Brain pericyte (primary cell): ENCODE results near the gene SPDYE2B.
"Not testable (repeated sequence)": the region's sequence is repeated elsewhere in the genome, so short reads cannot be mapped to it uniquely, and the experiment has no call there.

Experiments
- DNase-seq: peaks from one replicate; pipeline ENCODE4 v3.0.0-alpha.2; 2012; ENCODE audit warnings: low read depth, low spot score

Gene SPDYE2B

GRCh38 chr7:102643404-102643803 is 6.7 kb upstream of the SPDYE2B start:
- DNase-seq: not testable (repeated sequence)

DNA sequence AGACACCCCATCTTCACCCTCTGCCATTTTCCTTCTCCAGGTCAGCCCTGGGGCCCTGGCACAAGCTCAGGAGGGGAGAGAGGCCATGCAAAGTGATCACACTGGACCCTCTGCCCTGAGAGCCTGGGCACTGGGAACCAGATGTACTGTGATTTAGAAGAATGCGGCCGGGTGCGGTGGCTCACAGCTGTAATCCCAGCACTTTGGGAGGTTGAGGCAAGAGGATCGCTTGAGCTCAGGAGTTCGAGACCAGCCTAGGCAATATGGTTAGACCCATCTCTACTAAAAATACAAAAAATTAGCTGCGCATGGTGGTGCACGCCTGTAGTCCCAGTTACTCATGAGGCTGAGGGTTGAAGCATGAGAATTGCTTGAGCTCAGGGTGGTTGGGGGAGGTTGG is 2.3 kb upstream of the SPDYE2B start:
- not testable (repeated sequence) for DNase-seq

- DNase-seq: not testable (repeated sequence)
These were observed 14.6 kb downstream of the SPDYE2B start for GRCh38 chr7:102664765-102665164.

GRCh38 chr7:102666850-102667249 is 16.7 kb downstream of the SPDYE2B start:
- not testable (repeated sequence) for DNase-seq

DNA sequence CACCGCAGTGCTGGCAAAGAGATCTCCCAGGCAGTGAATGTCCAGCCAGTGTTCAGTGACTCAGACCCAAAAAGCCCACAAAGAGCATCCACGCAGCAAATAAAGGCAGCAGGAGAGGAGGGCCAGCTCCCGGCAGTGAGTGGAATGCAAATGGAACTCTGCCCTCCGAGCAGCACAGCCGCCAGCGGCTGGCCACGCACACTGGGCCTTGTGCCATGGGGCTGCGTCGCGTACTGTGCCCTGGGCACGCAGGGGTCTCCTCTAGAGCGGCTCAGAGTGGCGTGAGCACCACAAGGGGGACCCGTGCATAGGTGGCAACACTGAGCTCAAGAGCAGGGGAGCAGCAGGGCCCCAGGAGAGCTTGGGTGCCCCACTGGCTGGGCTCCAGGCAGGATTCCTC is 17.4 kb downstream of the SPDYE2B start:
- not testable (repeated sequence) for DNase-seq

DNA sequence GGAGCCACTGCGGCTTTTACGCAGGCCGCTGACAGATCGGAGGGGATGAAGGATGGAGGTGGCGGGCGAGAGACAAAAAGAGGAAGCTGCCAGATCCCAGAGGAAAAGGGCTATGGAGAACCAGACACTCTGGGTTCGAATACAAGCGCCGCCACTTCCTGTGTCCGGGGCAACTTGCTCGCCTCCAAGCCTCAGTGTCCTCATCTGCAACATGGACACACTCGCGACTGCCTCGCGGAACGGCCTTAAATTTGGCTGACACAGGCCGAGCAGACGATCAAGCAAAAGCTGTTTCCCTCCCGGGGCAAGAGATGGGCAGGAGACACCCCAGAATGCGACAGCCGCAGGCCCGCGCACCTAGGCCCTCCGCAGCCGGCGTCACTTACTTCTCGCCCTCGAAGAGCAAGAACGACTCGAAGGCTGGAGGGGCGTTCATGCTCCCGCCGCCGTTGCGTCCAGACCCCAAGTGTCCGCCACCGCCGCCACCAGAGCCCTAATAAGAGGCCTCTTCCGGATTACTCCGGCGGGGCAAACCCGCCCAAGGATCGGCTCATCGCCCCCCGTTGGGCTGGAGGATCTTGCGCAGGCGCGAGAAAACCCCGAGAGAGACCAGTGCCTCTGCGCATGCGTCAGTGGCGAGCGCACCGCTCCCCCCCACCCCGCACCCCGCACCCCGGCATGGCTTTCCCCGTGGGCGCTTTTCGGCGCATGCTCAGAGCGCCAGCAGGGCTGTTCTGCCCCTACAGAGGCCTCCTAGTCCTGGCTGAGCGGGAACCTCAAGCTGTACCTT is 21.2 kb downstream of the SPDYE2B start, which contains the start of gene POLR2J2:
TSS of gene POLR2J2 (minus strand) at position 498 of the 790 bp plus-strand sequence. CDS start at position 436, 62 bp downstream.
- DNase-seq: not testable (repeated sequence)

DNA sequence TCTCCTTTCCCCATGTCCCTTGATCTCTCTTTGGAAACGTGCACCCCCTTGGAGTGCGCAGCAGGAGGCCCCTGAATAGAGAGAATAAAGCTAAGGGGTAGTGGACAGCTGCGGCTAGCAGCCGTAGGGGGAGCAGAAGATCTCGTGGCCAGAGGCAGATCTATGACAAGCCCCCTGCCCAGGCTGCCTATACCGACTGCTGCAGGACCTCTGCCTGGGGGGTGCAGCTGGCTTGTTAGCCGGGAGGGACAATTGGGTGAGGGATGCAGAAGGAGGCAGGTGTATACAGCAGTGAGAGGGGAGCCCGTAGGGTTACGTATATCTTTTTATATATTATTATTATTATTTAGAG is 21.8 kb downstream of the SPDYE2B start:
- not testable (repeated sequence) for DNase-seq

DNA sequence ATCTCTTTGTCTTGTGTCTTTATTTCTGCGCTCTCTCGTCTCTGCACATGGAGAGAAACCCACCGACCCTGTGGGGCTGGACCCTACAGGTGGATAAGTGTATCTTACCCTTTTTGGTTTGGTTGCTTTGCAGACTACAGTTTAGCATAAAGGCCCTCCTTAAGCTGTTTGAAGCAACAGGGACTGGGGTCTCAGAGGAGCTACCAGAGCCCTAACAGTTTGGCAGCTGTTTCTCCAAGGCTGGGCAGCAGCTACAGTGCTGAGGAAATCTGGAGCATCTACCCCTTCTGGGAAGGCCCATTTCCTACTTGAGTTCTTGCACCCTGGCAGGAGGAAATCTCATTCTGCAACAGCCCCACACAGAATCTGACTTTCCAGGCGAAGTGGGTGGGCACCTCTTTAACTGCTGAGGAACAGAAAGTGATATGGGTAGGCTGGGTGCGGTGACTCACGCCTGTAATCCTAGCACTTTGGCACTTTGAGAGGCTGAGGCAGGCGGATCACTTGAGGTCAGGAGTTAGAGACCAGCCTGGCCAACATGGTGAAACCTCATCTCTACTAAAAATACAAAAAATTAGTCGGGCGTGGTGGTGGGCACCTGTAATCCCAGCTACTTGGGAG is 23.4 kb downstream of the SPDYE2B start:
- not testable (repeated sequence) for DNase-seq

GRCh38 chr7:102675545-102675944 is 25.4 kb downstream of the SPDYE2B start:
- DNase-seq: not testable (repeated sequence)

DNA sequence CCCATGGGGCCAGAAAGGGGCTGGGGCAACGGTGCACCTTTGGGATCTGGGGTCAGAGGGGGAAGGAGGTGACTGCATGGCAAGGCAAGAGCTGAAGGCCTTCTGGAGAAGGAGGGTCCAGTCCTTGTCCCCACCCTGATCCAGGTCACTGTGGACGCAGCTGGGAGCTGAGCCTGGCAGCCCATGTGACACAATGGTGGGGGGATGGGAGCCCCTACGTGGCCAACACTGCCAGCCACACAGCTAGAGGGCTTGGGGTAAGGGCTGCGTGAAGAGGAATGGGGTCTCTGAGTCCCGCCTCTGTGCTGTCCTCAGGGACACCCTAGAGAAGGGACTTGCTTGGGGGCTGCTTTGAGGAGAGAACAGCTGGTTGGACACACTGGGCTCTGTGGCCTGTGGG is 30.7 kb downstream of the SPDYE2B start:
- not testable (repeated sequence) for DNase-seq

- DNase-seq: not testable (repeated sequence)
These were observed 32.4 kb downstream of the SPDYE2B start for GRCh38 chr7:102682560-102682959.

DNA sequence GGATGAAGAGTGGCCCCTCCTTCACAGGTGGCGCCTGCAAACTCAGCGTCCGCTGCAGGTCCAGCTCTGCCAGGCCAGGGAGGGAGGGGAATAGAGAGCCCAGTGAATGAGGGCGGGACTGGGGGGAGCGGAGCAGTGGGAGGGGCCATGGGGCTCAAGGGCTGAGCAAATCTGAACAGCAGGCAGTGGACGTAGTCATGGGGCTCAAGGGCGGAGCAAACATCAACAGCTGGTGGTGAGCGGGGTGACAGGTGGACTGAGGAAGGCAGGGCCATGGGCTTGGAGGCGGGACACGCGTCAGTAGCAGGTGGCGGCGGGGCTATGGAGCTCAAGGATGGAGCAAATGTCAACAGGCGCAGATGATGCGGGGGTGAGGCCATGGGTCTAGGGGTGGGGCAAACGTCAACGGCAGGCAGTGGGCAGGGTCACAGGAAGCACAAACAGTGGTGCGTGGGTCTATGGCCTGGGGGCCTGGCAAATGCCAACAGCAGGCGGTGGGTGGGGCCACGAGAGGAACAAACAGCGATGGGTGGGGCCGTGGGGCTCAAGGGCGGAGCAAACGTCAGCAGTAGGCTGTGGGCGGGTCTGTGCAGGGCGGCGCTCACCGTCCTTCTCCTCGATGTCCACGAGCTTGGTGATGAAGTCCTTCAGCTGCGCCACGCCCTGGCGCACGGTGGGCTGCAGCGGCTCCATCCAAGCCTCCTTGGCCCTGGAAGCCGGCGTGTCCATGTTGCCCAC is 38.3 kb downstream of the SPDYE2B start:
- not testable (repeated sequence) for DNase-seq

- not testable (repeated sequence) for DNase-seq
These were observed 39.5 kb downstream of the SPDYE2B start for GRCh38 chr7:102689436-102690282.

DNA sequence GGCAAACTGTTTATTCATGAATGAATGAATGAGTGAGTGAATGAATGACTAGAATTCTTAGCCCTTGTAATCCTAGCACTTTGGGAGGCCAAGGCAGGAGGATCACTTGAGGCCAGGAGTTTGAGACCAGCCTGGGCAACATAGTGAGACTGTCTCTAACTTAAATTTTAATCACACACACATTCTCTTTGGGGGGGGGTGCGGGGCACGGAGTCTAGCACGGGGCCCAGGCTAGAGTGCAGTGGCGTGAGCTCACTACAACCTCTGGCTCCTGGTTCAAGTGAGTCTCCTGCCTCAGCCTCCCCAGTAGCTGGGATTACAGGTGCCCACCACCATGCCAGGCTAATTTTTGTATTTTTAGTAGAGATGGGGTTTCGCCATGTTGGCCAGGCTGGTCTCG is 40.5 kb downstream of the SPDYE2B start:
- DNase-seq: not testable (repeated sequence)

- DNase-seq: not testable (repeated sequence)
These were observed 43.9 kb downstream of the SPDYE2B start for GRCh38 chr7:102694008-102694407.

- not testable (repeated sequence) for DNase-seq
These were observed 45.0 kb downstream of the SPDYE2B start for GRCh38 chr7:102695033-102695552.

DNA sequence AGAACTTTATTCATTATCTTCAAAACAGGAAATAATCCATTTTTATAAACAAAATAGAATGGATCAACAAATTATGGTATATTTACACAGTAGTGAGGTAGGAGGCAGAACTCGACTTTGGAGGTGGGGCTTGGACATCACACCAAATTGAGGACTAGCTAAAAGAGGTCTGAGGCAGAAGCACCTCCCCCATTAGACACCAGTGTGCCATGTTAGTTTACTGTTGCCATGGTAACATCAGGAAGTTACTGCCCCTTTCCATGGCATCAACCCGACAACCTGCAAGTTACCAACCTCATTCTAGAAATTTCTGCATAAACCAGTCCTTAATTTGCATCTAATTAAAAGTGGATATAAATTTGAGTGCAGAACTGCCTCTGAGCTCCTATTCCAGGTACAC is 45.9 kb downstream of the SPDYE2B start:
- DNase-seq: not testable (repeated sequence)

- DNase-seq: not testable (repeated sequence)
These were observed 47.8 kb downstream of the SPDYE2B start for GRCh38 chr7:102697642-102698512.

GRCh38 chr7:102698962-102699750 is 49.0 kb downstream of the SPDYE2B start:
- not testable (repeated sequence) for DNase-seq
